Breast epithelium (tissue), 3 donors: Measurements from ENCODE around the gene PWWP2B.

Source experiments
- POLR2A ChIP-seq: fragments of 450-650 bp; IDR thresholded peaks from one replicate; pipeline ENCODE4 v1.6.1; 2016; ENCODE audit warnings: antibody characterized with exemption, mild to moderate bottlenecking, moderate library complexity
- TF ChIP-seq, protein P1 (sequence below), 3 donors: fragments of 450-650 bp; IDR thresholded peaks; one replicate each; pipeline ENCODE4 v1.5.1; 2016 to 2017; ENCODE audit warnings: antibody characterized with exemption in 3 of 3, mild to moderate bottlenecking in 3 of 3, moderate library complexity in 3 of 3

DNA sequence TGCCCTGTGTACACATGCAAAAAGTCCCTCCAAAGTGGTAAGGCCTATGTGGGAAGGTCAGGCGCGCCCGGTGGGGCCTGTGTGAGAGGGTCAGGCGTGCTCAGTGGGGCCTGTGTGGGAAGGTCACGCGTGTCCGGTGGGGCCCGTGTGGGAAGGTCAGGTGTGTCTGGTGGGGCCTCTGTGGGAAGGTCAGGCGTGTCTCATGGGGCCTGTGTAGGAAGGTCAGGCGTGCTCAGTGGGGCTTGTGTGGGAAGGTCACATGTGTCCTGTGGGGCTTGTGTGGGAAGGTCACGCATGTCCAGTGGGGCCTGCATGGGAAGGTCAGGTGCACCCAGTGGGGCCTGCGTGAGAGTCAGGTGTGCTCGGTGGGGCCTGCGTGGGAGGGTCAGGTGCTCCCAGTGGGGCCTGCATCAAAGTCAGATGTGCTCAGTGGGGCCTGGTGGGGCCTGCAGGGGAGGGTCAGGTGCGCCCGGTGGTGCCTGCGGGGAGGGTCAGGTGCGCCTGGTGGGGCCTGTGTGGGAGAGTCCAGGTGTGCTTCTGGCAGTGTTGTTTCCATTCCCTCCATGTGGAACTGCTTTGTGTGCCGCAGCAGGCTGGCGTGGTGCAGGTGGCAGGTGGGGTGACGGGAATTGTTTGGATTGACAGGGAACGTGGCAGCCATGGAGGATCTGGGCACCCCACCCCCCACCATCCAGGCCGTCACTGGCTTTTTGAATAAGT, 49.6 kb upstream of the PWWP2B start:
- TF ChIP-seq POLR2A: no peak
- TF ChIP-seq, protein P1, sequence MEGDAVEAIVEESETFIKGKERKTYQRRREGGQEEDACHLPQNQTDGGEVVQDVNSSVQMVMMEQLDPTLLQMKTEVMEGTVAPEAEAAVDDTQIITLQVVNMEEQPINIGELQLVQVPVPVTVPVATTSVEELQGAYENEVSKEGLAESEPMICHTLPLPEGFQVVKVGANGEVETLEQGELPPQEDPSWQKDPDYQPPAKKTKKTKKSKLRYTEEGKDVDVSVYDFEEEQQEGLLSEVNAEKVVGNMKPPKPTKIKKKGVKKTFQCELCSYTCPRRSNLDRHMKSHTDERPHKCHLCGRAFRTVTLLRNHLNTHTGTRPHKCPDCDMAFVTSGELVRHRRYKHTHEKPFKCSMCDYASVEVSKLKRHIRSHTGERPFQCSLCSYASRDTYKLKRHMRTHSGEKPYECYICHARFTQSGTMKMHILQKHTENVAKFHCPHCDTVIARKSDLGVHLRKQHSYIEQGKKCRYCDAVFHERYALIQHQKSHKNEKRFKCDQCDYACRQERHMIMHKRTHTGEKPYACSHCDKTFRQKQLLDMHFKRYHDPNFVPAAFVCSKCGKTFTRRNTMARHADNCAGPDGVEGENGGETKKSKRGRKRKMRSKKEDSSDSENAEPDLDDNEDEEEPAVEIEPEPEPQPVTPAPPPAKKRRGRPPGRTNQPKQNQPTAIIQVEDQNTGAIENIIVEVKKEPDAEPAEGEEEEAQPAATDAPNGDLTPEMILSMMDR (IDR thresholded peaks at IDR 0.05): no peak
